Activated CD4-positive, alpha-beta T cell treated with anti-CD3 and anti-CD28 coated beads, Interleukin-2, amount 50 U/mL, for 24 hours (primary cell): Measurements from ENCODE around the gene ZSCAN10.
"Not testable (repeated sequence)": the region's sequence is repeated elsewhere in the genome, so short reads cannot be mapped to it uniquely, and the experiment has no call there.

Experiments
- DNase-seq, 2 donors: peaks; one replicate each; pipeline ENCODE4 v3.0.0-alpha.2; 2020; ENCODE audit warnings: low read depth in 1 of 2, low spot score in 1 of 2

ZSCAN10 gene

DNA sequence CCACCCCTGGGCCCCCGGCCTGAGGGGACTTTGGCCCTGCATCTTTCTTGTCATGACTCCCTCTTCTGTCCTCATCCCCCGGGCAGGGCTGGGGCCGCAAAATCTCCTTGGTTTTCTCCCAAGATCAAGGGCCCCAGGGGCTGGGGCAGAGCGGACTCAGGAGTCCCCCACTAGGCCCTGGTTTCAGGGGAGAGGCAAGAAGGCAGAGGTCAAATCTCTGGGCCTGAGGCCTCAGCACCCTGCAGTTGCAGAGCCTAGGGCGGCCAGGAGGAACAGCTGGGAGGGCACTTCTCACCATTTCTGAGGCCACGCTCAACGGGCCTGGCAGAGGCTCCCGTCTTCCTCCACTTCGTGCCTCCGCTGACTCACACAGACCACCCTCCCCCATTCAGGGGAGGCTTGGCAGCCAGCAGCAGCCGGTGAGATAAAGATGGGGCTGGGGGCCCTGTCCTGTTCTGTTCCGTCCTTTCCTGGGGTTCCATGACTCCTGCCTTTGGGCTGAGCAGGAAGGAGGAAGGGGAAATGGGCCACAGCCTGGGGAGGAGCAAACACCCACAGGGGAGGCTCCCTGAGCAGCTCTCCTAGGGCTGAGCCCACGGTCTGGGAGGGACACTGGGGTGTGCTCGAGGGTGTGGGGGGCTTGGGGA, 12.4 kb downstream of the ZSCAN10 start:
- DNase-seq, result no peak

- DNase-seq, result no peak
Measured at GRCh38 chr16:3085868-3086595, 13.1 kb downstream of the ZSCAN10 start.

DNA sequence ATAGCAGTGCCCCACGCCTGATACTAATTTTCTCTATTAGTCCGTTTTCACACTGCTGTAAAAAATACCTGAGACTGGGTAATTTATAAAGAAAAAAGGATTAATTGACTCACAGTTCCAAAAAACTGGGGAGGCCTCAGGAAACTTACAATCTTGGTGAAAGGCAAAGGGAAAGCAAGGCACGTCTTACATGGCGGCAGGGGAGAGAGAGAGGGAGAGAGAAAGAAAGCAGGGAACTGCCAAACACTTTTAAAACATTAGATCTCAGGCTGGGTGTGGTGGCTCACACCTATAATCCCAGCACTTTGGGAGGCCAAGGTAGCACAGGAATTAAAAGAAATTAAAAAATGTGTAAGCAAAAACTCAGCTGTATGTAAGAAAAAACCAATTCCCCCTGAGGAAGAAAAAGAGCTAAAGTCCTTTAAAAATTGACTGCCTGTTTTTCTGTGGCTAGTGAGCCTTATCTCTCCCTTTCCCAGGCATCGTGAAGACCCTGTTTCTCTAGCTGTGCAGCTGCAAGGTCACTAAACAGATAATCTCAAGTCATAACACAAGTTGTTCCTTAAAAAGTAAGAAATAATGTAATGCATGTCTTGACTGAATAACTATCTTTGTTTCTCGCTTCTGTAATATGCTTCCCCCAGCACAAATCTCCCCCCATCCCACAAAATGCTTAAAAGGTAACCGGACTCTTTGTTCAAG, 14.0 kb downstream of the ZSCAN10 start:
- DNase-seq, result no peak

GRCh38 chr16:3084491-3084890, 14.6 kb downstream of the ZSCAN10 start:
- DNase-seq, result no peak

GRCh38 chr16:3083408-3083807, 15.7 kb downstream of the ZSCAN10 start:
- not testable (repeated sequence) for DNase-seq

GRCh38 chr16:3081957-3082356, 17.1 kb downstream of the ZSCAN10 start:
- not testable (repeated sequence) for DNase-seq

DNA sequence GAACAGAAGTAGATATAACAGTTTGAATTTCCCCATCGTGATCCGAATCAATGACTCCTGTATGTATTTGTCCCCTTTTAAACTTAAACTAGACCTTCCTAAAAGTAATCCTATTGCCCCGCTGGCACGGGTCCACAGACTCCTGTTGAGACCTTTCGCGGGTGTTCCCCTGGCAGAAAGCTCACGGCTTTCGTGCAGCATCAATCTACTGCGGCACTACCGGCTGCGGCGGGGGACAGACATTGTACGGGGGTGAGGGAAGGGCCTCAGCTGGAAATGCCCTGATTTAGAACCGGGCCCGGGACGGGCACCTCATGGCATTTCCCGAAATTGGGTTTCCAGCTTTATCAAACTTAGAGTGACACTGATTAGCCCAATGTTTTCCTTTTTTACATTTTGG, 19.1 kb downstream of the ZSCAN10 start:
- no peak for DNase-seq

DNA sequence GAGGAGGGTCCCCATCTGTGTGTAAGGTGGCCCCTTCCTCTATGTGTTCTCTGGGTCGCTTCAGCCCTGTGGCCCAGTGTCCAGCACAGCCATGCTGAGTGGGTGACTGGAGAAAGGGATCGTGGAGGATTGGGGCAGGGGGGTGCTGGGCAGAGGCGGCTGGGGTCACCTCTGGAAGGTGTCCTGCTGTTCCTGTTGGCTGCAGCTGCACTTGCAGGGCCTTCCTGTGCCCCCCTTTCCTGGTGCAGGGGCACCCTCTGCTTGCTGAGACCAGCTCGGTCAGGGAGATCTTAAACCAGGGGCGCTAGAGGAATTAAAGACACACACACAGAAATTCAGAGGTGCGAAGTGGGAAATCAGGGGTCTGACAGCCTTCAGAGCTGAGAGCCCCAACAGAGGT, 22.5 kb downstream of the ZSCAN10 start:
- no peak for DNase-seq

- not testable (repeated sequence) for DNase-seq
Measured at GRCh38 chr16:3075946-3076345, 23.1 kb downstream of the ZSCAN10 start.

- DNase-seq, result no peak
Measured at GRCh38 chr16:3075523-3075915, 23.6 kb downstream of the ZSCAN10 start.

DNA sequence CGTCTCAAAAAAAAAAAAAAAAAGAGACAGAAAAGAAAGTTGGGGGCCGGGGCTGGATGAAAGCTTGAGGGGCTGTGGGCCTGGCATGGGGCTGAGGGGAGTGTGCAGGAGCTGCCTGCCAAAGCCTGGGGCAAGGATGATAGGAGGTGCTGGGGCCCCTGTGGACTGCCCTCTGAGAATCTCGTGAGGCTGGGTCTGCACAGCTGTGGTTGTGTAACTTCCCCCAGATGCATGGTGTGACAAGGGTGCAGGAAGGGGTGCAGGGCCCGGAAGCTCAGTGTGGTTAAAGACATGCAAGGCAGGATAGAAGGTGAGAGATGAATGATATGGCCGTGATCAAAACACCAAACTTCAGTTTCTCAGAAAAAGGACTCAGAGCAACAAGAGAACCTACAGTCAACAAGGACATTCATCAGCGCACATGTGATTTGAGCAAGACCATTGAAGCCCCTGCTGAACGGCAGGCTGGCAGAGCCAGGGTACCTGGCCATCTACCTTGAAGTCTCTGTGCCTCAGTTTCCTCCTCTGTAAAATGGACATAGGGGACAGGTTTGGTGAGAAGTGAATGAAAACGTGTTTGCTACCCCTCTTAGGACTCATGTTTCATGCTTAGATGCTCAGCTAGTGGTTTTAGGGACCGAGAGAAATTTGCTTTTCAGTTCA, 24.1 kb downstream of the ZSCAN10 start:
- peak in 1 of 2 donors; percentile 67 for DNase-seq

DNA sequence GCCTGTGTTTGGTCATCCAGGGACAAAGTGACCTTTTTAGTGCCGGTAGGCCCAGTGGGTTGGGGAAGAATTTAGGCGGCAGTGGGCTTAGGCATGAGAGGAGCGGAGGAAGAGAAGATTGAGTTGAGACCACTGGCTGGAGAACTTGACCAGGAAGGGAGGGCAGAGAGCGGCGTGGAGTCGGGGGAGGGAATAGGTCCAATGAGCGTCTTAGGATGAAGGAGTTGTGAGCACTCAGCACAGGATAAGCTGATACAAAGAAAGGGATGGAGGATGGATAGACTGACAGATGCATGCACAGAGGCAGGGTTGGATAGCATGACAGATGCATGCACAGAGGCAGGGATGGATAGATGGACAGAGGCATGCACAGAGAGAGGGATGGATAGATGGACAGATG, 25.6 kb downstream of the ZSCAN10 start:
- no peak for DNase-seq

DNA sequence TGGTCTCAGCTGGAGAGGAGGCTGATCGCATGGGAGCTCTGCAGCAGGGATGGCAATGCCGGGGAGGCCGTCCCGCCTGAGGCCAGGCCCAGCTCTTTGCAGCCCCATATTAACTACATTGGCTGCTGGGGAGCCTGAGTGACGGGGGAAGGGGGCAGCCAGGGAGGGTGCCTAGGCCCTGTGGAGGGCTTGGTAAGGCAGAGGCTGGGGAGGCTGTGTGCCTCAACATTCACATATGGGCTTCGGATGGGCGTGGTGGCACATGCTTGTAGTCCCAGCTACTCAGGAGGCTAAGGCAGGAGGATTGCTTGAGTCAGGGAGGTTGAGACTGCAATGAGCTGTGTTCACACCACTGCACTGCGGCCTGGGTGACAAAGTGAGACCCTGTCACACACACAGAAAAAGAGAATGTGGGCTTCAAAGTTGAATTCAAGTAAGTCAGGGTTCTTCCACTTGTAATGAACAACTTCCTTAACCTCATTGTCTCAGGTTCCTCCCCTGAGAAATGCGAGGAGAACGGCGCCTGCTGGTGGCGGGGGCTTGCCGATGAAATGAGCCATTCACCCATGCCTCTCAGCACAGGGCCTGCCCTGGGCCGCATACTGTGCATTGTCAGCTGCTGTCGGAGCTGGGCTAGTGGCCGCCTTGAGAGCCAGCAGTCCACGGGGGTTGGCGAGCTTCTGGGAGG, 26.4 kb downstream of the ZSCAN10 start:
- not testable (repeated sequence) for DNase-seq

DNA sequence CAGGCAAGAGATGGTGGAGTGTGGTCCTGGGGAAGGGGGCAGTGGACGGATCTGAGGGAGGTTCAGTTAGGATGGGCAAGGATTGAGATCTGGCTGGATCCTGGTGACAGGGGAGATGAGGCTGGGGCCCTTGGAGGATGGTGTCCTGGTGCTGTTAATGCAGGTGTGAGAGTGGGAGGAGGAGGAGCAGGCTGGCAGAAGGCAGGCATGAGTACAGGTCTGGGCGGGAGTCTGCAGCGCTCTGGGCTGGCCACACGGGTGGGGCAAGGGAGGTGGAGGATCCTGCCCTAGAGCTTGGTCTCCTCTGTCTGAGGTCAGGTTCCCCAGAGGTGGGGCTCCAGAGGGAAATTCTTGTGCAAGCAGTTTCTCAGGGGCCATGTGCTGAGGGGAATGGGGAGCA, 26.9 kb downstream of the ZSCAN10 start:
- DNase-seq, result not testable (repeated sequence)

DNA sequence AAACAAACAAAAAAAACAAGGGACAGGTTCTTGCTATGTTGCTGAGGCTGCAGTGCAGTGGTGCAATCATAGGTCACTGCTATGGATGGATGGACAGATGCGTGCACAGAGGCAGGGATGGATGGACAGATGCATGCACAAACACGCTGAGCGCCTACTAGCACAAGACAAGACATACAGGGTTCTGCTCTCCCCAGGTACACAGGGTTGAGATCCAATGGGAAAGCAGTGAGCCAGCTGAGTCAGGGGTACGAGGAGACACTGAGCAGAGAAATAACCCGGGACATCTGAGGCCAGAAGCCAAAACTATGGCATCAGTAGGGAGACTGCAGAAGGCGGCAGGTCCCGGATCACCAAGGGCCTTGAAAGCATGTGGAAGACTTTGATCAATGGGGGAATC, 27.4 kb downstream of the ZSCAN10 start:
- no peak for DNase-seq

GRCh38 chr16:3070608-3071111, 28.4 kb downstream of the ZSCAN10 start:
- no peak for DNase-seq

DNA sequence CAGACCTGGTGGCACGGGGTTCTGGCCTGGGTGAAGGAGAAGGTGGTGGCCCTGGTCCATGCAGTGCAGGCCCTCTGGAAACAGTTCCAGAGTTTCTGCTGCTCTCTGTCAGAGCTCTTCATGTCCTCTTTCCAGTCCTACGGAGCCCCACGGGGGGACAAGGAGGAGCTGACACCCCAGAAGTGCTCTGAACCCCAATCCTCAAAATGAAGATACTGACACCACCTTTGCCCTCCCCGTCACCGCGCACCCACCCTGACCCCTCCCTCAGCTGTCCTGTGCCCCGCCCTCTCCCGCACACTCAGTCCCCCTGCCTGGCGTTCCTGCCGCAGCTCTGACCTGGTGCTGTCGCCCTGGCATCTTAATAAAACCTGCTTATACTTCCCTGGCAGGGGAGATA, 29.9 kb downstream of the ZSCAN10 start:
- not testable (repeated sequence) for DNase-seq

GRCh38 chr16:3068487-3068886, 30.6 kb downstream of the ZSCAN10 start:
- DNase-seq, result no peak

GRCh38 chr16:3066440-3066748, 32.7 kb downstream of the ZSCAN10 start:
- no peak for DNase-seq

DNA sequence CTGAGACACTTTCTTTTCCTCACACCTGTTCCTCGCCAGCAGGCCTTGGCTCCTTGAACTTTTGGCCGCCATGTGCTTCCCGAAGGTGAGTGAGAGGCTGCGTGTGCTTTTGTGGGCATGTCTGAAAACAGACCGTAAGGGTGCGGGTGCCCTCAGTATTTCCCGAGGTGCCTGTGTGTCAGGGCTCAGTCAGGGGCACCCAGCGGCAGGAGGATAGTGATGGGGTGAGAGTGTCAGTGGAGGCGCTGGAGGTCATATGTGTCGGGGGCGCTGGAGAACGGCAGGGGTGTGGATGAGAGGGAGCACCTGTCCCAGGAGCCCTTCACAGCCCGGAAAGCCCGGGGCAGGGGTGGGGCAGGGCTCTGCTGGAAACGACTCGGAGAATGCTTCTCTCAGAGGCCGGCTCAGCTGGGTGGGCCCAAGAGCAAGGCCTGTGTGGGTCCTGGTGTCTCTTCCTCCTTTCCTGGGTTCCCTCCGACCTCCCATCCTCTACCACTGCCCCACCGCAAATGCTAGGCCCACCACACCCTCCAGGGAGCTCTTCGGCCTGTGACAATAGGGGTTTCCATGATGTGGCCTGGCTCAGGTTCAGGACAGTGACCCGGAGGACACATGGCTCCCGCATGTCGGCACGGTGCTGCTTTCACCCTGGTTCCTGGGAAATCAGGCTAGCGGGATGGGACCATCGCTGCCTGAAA, 33.2 kb downstream of the ZSCAN10 start:
- DNase-seq, result no peak
